ENCODE data around the gene MED20. TPM values are rescaled to one million over a fixed set of nuclear protein-coding genes. Genes with fewer than 3 reads are reported as not detected.
A peak's percentile ranks its signal among the peaks of the same experiment; 100 is the strongest.

MED20 gene
- total RNA-seq, 1 experiment from 2014 or later, result 29.8 TPM

GRCh38 chr6:41927253-41927652, 6.3 kb upstream of the MED20 start:
- Mint-ChIP-seq H3K27me3 (ENCODE audit: unreplicated experiment) (no peaks in the 10 kb centered on the region), H3K36me3 (ENCODE audit: insufficient read depth, unreplicated experiment) (peaks cover 74% of the 10 kb centered on the region), H3K9me3 (ENCODE audit: low read depth, unreplicated experiment) (no peaks in the 10 kb centered on the region), H3K4me1 (ENCODE audit: low read depth, unreplicated experiment) (peaks cover 29% of the 10 kb centered on the region), H3K4me3 (ENCODE audit: low read depth, unreplicated experiment) (no peak overlapping the region), H3K27ac (ENCODE audit: unreplicated experiment) (no peak overlapping the region)
- CTCF ChIA-PET, result interaction anchor here (0.6 to 1.1 kb wide), 3 partner anchors 9 to 1585 kb away, joined by 3 to 5 read pairs (median 3); no protein-coding TSS in a partner anchor
- no peak for TF ChIP-seq CTCF (IDR thresholded peaks at IDR 0.05; ENCODE audit: unreplicated experiment)
- no peak for DNase-seq
- intact Hi-C loops (cut with micrococcal nuclease; ENCODE audit: unreplicated experiment), result no loop called here
- no TSS peak for BruUV-seq (replicated peaks)

- CTCF ChIA-PET, result interaction anchor here (0.6 to 2.5 kb wide), 4 partner anchors 12 to 135 kb away, joined by 4 to 29 read pairs (median 14); partner anchors contain the start of gene TOMM6
- no peaks in the 10 kb centered on the region for H3K27me3 Mint-ChIP-seq (ENCODE audit: unreplicated experiment)
- H3K36me3 Mint-ChIP-seq (ENCODE audit: insufficient read depth, unreplicated experiment), result peaks cover 60% of the 10 kb centered on the region
- no peaks in the 10 kb centered on the region for H3K9me3 Mint-ChIP-seq (ENCODE audit: low read depth, unreplicated experiment)
- peaks cover 40% of the 10 kb centered on the region for H3K4me1 Mint-ChIP-seq (ENCODE audit: low read depth, unreplicated experiment)
- peak overlapping the region; percentile 99 for H3K4me3 Mint-ChIP-seq (ENCODE audit: low read depth, unreplicated experiment)
- TSS peak; percentile 62 for BruUV-seq (replicated peaks)
- no peak for TF ChIP-seq CTCF (IDR thresholded peaks at IDR 0.05; ENCODE audit: unreplicated experiment)
- intact Hi-C loops (cut with micrococcal nuclease; ENCODE audit: unreplicated experiment), result loop anchor here (2.0 to 5.0 kb wide), 2 partner anchors 19 to 125 kb away; partner anchors contain the start of gene CCND3
- no peak for DNase-seq
- H3K27ac Mint-ChIP-seq (ENCODE audit: unreplicated experiment), result peak overlapping the region; percentile 99
Observed at GRCh38 chr6:41922154-41922553, 1.2 kb upstream of the MED20 start.

GRCh38 chr6:41921712-41921998, 716 bp upstream of the MED20 start:
- no TSS peak for BruUV-seq (replicated peaks)
- CTCF ChIA-PET, result interaction anchor here (0.6 to 2.5 kb wide), 10 partner anchors 9 to 135 kb away, joined by 3 to 29 read pairs (median 6); partner anchors contain the start of genes TOMM6 and USP49
- H3K4me3 Mint-ChIP-seq (ENCODE audit: low read depth, unreplicated experiment), result peak overlapping the region; percentile 99
- H3K4me1 Mint-ChIP-seq (ENCODE audit: low read depth, unreplicated experiment), result peaks cover 41% of the 10 kb centered on the region
- TF ChIP-seq CTCF (IDR thresholded peaks at IDR 0.05; ENCODE audit: unreplicated experiment), result no peak
- H3K36me3 Mint-ChIP-seq (ENCODE audit: insufficient read depth, unreplicated experiment), result peaks cover 60% of the 10 kb centered on the region
- no peak for DNase-seq
- H3K9me3 Mint-ChIP-seq (ENCODE audit: low read depth, unreplicated experiment), result no peaks in the 10 kb centered on the region
- intact Hi-C loops (cut with micrococcal nuclease; ENCODE audit: unreplicated experiment), result loop anchor here (5.0 kb wide), 1 partner anchor 126 kb away; no protein-coding TSS in a partner anchor
- H3K27ac Mint-ChIP-seq (ENCODE audit: unreplicated experiment), result peak overlapping the region; percentile 99
- H3K27me3 Mint-ChIP-seq (ENCODE audit: unreplicated experiment), result no peaks in the 10 kb centered on the region

- TF ChIP-seq CTCF (IDR thresholded peaks at IDR 0.05; ENCODE audit: unreplicated experiment), result no peak
- no peaks in the 10 kb centered on the region for H3K9me3 Mint-ChIP-seq (ENCODE audit: low read depth, unreplicated experiment)
- no peak for DNase-seq
- intact Hi-C loops (cut with micrococcal nuclease; ENCODE audit: unreplicated experiment), result no loop called here
- no peak overlapping the region for H3K4me3 Mint-ChIP-seq (ENCODE audit: low read depth, unreplicated experiment)
- H3K36me3 Mint-ChIP-seq (ENCODE audit: insufficient read depth, unreplicated experiment), result peaks cover 35% of the 10 kb centered on the region
- H3K4me1 Mint-ChIP-seq (ENCODE audit: low read depth, unreplicated experiment), result peaks cover 14% of the 10 kb centered on the region
- H3K27ac Mint-ChIP-seq (ENCODE audit: unreplicated experiment), result peak overlapping the region; percentile 75
- CTCF ChIA-PET, result interaction anchor here (0.5 to 0.7 kb wide), 2 partner anchors 683 to 785 kb away, joined by 3 to 4 read pairs; no protein-coding TSS in a partner anchor
- H3K27me3 Mint-ChIP-seq (ENCODE audit: unreplicated experiment), result no peaks in the 10 kb centered on the region
- no TSS peak for BruUV-seq (replicated peaks)
Observed at GRCh38 chr6:41917528-41917927, 3.4 kb downstream of the MED20 start.
